ENCODE measurements around the gene OR10H1.

Gene OR10H1

GRCh38 chr19:15860522-15860921 lies 45.1 kb upstream of the OR10H1 start:
- no peak overlapping the region for H2BK12ac ChIP-seq (ENCODE audit: low read length in 2 of 2)
- H3K14ac ChIP-seq (ENCODE audit: low read length in 2 of 2): no peak overlapping the region
- no peaks in the 10 kb centered on the region for H3K36me3 ChIP-seq (ENCODE audit: control insufficient read depth in 1 of 2, insufficient read depth in 2 of 2, low read depth in 1 of 2, low read length in 2 of 2)
- H3K18ac ChIP-seq (ENCODE audit: low read depth in 1 of 2, low read length in 2 of 2): no peak overlapping the region
- H2AK5ac ChIP-seq (ENCODE audit: low read length, severe bottlenecking): no peak overlapping the region
- no peak overlapping the region for H3K4ac ChIP-seq (ENCODE audit: low read depth in 1 of 2, low read length in 2 of 2)
- no peaks in the 10 kb centered on the region for H3K9me3 ChIP-seq (ENCODE audit: control insufficient read depth, low read length)
- no peak overlapping the region for H4K8ac ChIP-seq (ENCODE audit: low read length)
- H4K91ac ChIP-seq (ENCODE audit: low read length): no peak overlapping the region
- no peak overlapping the region for H3K4me3 ChIP-seq (ENCODE audit: insufficient read depth in 1 of 2, low read depth in 1 of 2, low read length in 2 of 2)
- H2BK120ac ChIP-seq (ENCODE audit: low read depth, low read length): no peak overlapping the region
- H2BK5ac ChIP-seq (ENCODE audit: low read depth, low read length, poor library complexity, severe bottlenecking): no peak overlapping the region
- no peak for DNase-seq
- 71% methylated on average over 4 of the region's 6 CpGs for WGBS
- H3K9ac ChIP-seq (ENCODE audit: low read length): no peak overlapping the region
- no peak overlapping the region for H3K4me2 ChIP-seq (ENCODE audit: low read length, poor library complexity, severe bottlenecking)
- H3K27me3 ChIP-seq (ENCODE audit: control insufficient read depth in 1 of 2, insufficient read depth in 1 of 2, low read length in 2 of 2): peaks cover 0 to 5% of the 10 kb centered on the region in 2 experiments
- H3K23ac ChIP-seq (ENCODE audit: low read length in 2 of 2): no peak overlapping the region
- no peak overlapping the region for H2AFZ ChIP-seq (ENCODE audit: low read depth, low read length)
- no peak overlapping the region for H3K27ac ChIP-seq (ENCODE audit: low read length, poor library complexity, severe bottlenecking)
- no peak overlapping the region for H2BK15ac ChIP-seq (ENCODE audit: low read depth, poor library complexity, severe bottlenecking)
- H3K4me1 ChIP-seq (ENCODE audit: control insufficient read depth, insufficient read depth, low read depth, low read length): no peaks in the 10 kb centered on the region
- no peaks in the 10 kb centered on the region for H3K79me1 ChIP-seq (replicated peaks; ENCODE audit: low read length, poor library complexity, severe bottlenecking)

GRCh38 chr19:15859187-15859586 lies 43.7 kb upstream of the OR10H1 start:
- Histone ChIP-seq H4K91ac (ENCODE audit: low read length) (no peak overlapping the region), H4K8ac (ENCODE audit: low read length) (no peak overlapping the region), H2AK5ac (ENCODE audit: low read length, severe bottlenecking) (no peak overlapping the region), H3K9ac (ENCODE audit: low read length) (no peak overlapping the region), H3K9me3 (ENCODE audit: control insufficient read depth, low read length) (no peaks in the 10 kb centered on the region), H3K14ac (ENCODE audit: low read length in 2 of 2) (no peak overlapping the region), H3K4me2 (ENCODE audit: low read length, poor library complexity, severe bottlenecking) (no peak overlapping the region), H3K4ac (ENCODE audit: low read depth in 1 of 2, low read length in 2 of 2) (no peak overlapping the region), H3K36me3 (ENCODE audit: control insufficient read depth in 1 of 2, insufficient read depth in 2 of 2, low read depth in 1 of 2, low read length in 2 of 2) (no peaks in the 10 kb centered on the region), H3K4me3 (ENCODE audit: insufficient read depth in 1 of 2, low read depth in 1 of 2, low read length in 2 of 2) (no peak overlapping the region), H2BK12ac (ENCODE audit: low read length in 2 of 2) (no peak overlapping the region), H2AFZ (ENCODE audit: low read depth, low read length) (no peak overlapping the region), H3K79me1 (replicated peaks; ENCODE audit: low read length, poor library complexity, severe bottlenecking) (no peaks in the 10 kb centered on the region), H2BK120ac (ENCODE audit: low read depth, low read length) (no peak overlapping the region), H2BK5ac (ENCODE audit: low read depth, low read length, poor library complexity, severe bottlenecking) (no peak overlapping the region), H3K18ac (ENCODE audit: low read depth in 1 of 2, low read length in 2 of 2) (no peak overlapping the region), H3K27ac (ENCODE audit: low read length, poor library complexity, severe bottlenecking) (no peak overlapping the region), H3K27me3 (ENCODE audit: control insufficient read depth in 1 of 2, insufficient read depth in 1 of 2, low read length in 2 of 2) (peaks cover 0 to 5% of the 10 kb centered on the region in 2 experiments), H2BK15ac (ENCODE audit: low read depth, poor library complexity, severe bottlenecking) (no peak overlapping the region), H3K4me1 (ENCODE audit: control insufficient read depth, insufficient read depth, low read depth, low read length) (no peaks in the 10 kb centered on the region), H3K23ac (ENCODE audit: low read length in 2 of 2) (no peak overlapping the region)
- WGBS: 74% methylated on average over 5 of the region's 6 CpGs
- no peak for DNase-seq

- Histone ChIP-seq H3K27me3 (ENCODE audit: control insufficient read depth in 1 of 2, insufficient read depth in 1 of 2, low read length in 2 of 2) (peaks cover 0 to 6% of the 10 kb centered on the region in 2 experiments), H3K4me2 (ENCODE audit: low read length, poor library complexity, severe bottlenecking) (no peak overlapping the region), H3K4ac (ENCODE audit: low read depth in 1 of 2, low read length in 2 of 2) (no peak overlapping the region), H3K4me3 (ENCODE audit: insufficient read depth in 1 of 2, low read depth in 1 of 2, low read length in 2 of 2) (no peak overlapping the region), H3K14ac (ENCODE audit: low read length in 2 of 2) (no peak overlapping the region), H3K79me1 (replicated peaks; ENCODE audit: low read length, poor library complexity, severe bottlenecking) (no peaks in the 10 kb centered on the region), H3K9ac (ENCODE audit: low read length) (no peak overlapping the region), H3K9me3 (ENCODE audit: control insufficient read depth, low read length) (peaks cover 5% of the 10 kb centered on the region), H2BK5ac (ENCODE audit: low read depth, low read length, poor library complexity, severe bottlenecking) (no peak overlapping the region), H2AK5ac (ENCODE audit: low read length, severe bottlenecking) (no peak overlapping the region), H3K27ac (ENCODE audit: low read length, poor library complexity, severe bottlenecking) (no peak overlapping the region), H4K8ac (ENCODE audit: low read length) (no peak overlapping the region), H2AFZ (ENCODE audit: low read depth, low read length) (no peak overlapping the region), H3K4me1 (ENCODE audit: control insufficient read depth, insufficient read depth, low read depth, low read length) (no peaks in the 10 kb centered on the region), H4K91ac (ENCODE audit: low read length) (no peak overlapping the region), H3K36me3 (ENCODE audit: control insufficient read depth in 1 of 2, insufficient read depth in 2 of 2, low read depth in 1 of 2, low read length in 2 of 2) (no peaks in the 10 kb centered on the region), H2BK120ac (ENCODE audit: low read depth, low read length) (no peak overlapping the region), H3K23ac (ENCODE audit: low read length in 2 of 2) (no peak overlapping the region), H3K18ac (ENCODE audit: low read depth in 1 of 2, low read length in 2 of 2) (no peak overlapping the region), H2BK15ac (ENCODE audit: low read depth, poor library complexity, severe bottlenecking) (no peak overlapping the region), H2BK12ac (ENCODE audit: low read length in 2 of 2) (no peak overlapping the region)
- 56% methylated on average over 3 of the region's 3 CpGs for WGBS
- no peak for DNase-seq
These were observed 34.9 kb upstream of the OR10H1 start for GRCh38 chr19:15850385-15850784.

GRCh38 chr19:15846923-15847322 lies 31.5 kb upstream of the OR10H1 start:
- Histone ChIP-seq H2BK15ac (ENCODE audit: low read depth, poor library complexity, severe bottlenecking) (no peak overlapping the region), H3K18ac (ENCODE audit: low read depth in 1 of 2, low read length in 2 of 2) (no peak overlapping the region), H3K14ac (ENCODE audit: low read length in 2 of 2) (no peak overlapping the region), H2BK120ac (ENCODE audit: low read depth, low read length) (no peak overlapping the region), H3K27ac (ENCODE audit: low read length, poor library complexity, severe bottlenecking) (no peak overlapping the region), H2BK5ac (ENCODE audit: low read depth, low read length, poor library complexity, severe bottlenecking) (no peak overlapping the region), H4K8ac (ENCODE audit: low read length) (no peak overlapping the region), H3K4me3 (ENCODE audit: insufficient read depth in 1 of 2, low read depth in 1 of 2, low read length in 2 of 2) (no peak overlapping the region), H4K91ac (ENCODE audit: low read length) (no peak overlapping the region), H2BK12ac (ENCODE audit: low read length in 2 of 2) (no peak overlapping the region), H3K9me3 (ENCODE audit: control insufficient read depth, low read length) (peaks cover 4% of the 10 kb centered on the region), H2AK5ac (ENCODE audit: low read length, severe bottlenecking) (no peak overlapping the region), H3K9ac (ENCODE audit: low read length) (no peak overlapping the region), H3K23ac (ENCODE audit: low read length in 2 of 2) (no peak overlapping the region), H2AFZ (ENCODE audit: low read depth, low read length) (no peak overlapping the region), H3K4me2 (ENCODE audit: low read length, poor library complexity, severe bottlenecking) (no peak overlapping the region), H3K4me1 (ENCODE audit: control insufficient read depth, insufficient read depth, low read depth, low read length) (no peaks in the 10 kb centered on the region), H3K27me3 (ENCODE audit: control insufficient read depth in 1 of 2, insufficient read depth in 1 of 2, low read length in 2 of 2) (peaks cover 0 to 12% of the 10 kb centered on the region in 2 experiments), H3K79me1 (replicated peaks; ENCODE audit: low read length, poor library complexity, severe bottlenecking) (no peaks in the 10 kb centered on the region), H3K4ac (ENCODE audit: low read depth in 1 of 2, low read length in 2 of 2) (no peak overlapping the region), H3K36me3 (ENCODE audit: control insufficient read depth in 1 of 2, insufficient read depth in 2 of 2, low read depth in 1 of 2, low read length in 2 of 2) (no peaks in the 10 kb centered on the region)
- no peak for DNase-seq
- 72% methylated on average over 5 of the region's 6 CpGs for WGBS

Measured in mesenchymal stem cell (in vitro differentiated cells and primary cell).